ENCODE results near the gene SHMT1. TPM values are rescaled to one million over a fixed set of nuclear protein-coding genes. Genes with fewer than 3 reads are reported as not detected.

The SHMT1 gene
- total RNA-seq, 1 donor from 2014 or later: 33.1 TPM

DNA sequence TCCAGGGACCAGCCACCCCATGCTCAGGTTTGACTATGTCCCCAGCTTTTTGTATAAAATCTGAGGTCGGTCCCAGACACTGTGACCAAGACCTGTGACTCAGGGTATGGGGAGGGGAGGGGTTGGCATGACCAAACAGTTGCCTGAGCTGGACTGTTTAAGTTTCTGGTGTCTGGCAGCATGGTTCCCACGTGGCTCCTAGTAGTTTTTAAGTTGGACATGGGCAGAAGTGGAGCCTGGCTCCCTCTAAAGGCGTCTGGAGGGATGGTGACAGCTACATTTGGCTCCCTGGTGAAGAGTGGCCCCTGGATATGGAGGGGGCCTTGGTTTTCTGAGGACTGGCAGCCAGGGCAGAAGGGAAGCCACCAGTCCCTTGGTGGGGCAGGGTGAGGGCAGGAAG lies 40.3 kb downstream of the SHMT1 start:
- DNase-seq (no peak), ATAC-seq (no peak)
- H3K9me3 ChIP-seq: no peaks in the 10 kb centered on the region
- H3K36me3 ChIP-seq: peaks cover 93% of the 10 kb centered on the region
- TF ChIP-seq, protein P1, sequence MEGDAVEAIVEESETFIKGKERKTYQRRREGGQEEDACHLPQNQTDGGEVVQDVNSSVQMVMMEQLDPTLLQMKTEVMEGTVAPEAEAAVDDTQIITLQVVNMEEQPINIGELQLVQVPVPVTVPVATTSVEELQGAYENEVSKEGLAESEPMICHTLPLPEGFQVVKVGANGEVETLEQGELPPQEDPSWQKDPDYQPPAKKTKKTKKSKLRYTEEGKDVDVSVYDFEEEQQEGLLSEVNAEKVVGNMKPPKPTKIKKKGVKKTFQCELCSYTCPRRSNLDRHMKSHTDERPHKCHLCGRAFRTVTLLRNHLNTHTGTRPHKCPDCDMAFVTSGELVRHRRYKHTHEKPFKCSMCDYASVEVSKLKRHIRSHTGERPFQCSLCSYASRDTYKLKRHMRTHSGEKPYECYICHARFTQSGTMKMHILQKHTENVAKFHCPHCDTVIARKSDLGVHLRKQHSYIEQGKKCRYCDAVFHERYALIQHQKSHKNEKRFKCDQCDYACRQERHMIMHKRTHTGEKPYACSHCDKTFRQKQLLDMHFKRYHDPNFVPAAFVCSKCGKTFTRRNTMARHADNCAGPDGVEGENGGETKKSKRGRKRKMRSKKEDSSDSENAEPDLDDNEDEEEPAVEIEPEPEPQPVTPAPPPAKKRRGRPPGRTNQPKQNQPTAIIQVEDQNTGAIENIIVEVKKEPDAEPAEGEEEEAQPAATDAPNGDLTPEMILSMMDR (IDR thresholded peaks at IDR 0.05): no peak
- H3K4me1 ChIP-seq: peaks cover 35% of the 10 kb centered on the region
- H3K4me3 ChIP-seq: no peak overlapping the region
- no peaks in the 10 kb centered on the region for H3K27me3 ChIP-seq (ENCODE audit: low read depth)
- intact Hi-C loops (cut with DNase I): no loop called here
- H3K27ac ChIP-seq: no peak overlapping the region

DNA sequence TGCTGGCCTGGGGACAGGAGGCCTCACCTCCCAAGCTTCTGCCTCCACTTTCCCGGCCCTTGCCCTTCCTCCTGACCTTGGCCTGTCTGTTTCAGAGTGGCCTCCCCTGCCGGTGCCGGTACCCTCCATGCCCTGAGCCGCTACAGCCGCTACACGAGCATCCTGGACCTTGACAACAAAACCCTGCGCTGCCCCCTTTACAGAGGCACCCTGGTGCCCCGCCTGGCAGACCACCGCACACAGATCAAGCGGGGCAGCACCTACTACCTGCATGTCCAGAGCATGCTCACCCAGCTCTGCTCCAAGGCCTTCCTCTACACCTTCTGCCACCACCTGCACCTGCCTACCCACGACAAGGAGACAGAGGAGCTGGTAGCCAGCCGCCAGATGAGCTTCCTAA lies 40.8 kb downstream of the SHMT1 start:
- TF ChIP-seq, protein P1 (IDR thresholded peaks at IDR 0.05): no peak
- H3K4me3 ChIP-seq: no peak overlapping the region
- intact Hi-C loops (cut with DNase I): no loop called here
- peaks cover 40% of the 10 kb centered on the region for H3K4me1 ChIP-seq
- DNase-seq (no peak), ATAC-seq (no peak)
- no peak overlapping the region for H3K27ac ChIP-seq
- H3K36me3 ChIP-seq: peaks cover 93% of the 10 kb centered on the region
- H3K9me3 ChIP-seq: no peaks in the 10 kb centered on the region
- no peaks in the 10 kb centered on the region for H3K27me3 ChIP-seq (ENCODE audit: low read depth)

DNA sequence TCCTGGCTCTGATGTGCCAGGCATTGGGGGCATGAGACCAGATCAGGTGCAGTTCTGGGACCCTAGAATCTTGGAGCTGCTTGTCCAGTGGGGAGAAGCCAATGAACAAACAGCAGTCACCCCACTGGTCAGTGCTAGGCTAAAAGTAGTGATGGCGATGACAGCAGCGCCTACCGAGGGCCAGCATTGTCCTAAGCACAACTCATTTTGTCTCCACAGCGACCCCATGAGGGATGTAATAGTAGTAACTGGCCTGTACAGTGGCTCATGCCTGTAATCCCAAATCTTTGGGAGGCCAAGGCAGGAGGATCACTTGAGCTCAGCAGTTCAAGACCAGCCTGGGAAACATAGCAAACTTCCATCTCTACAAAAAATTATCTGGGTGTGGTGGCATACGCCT lies 42.0 kb downstream of the SHMT1 start:
- ATAC-seq: no peak
- intact Hi-C loops (cut with DNase I): no loop called here
- Histone ChIP-seq H3K4me3 (no peak overlapping the region), H3K27me3 (ENCODE audit: low read depth) (no peaks in the 10 kb centered on the region), H3K4me1 (peaks cover 52% of the 10 kb centered on the region), H3K9me3 (no peaks in the 10 kb centered on the region), H3K36me3 (peaks cover 93% of the 10 kb centered on the region), H3K27ac (no peak overlapping the region)
- TF ChIP-seq, protein P1 (IDR thresholded peaks at IDR 0.05): no peak
- DNase-seq: no peak

DNA sequence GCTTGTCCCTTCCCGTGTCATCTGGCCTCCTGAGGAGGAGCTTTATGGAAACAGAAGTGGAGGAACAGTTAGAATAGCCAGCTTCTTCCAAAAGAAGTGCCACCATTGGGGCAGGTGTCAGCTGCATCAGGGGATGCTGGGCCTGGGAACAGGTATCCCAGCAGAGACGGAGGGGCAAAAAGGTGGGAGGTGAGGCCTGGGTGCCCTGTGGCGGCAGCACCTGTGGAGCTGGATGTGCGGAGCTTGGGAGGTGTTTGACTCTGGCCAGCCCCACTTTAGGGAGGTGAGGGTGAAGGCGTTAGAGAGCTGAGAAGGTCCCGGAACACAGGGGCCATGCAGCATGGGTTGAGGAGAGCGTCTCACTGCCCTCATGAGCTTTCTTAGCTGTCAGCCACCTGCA lies 43.0 kb downstream of the SHMT1 start:
- ATAC-seq (no peak), DNase-seq (peak; percentile 28)
- no peaks in the 10 kb centered on the region for H3K9me3 ChIP-seq
- H3K27ac ChIP-seq: no peak overlapping the region
- intact Hi-C loops (cut with DNase I): no loop called here
- peaks cover 83% of the 10 kb centered on the region for H3K36me3 ChIP-seq
- no peak overlapping the region for H3K4me3 ChIP-seq
- peaks cover 57% of the 10 kb centered on the region for H3K4me1 ChIP-seq
- TF ChIP-seq, protein P1 (IDR thresholded peaks at IDR 0.05): no peak
- H3K27me3 ChIP-seq (ENCODE audit: low read depth): no peaks in the 10 kb centered on the region

DNA sequence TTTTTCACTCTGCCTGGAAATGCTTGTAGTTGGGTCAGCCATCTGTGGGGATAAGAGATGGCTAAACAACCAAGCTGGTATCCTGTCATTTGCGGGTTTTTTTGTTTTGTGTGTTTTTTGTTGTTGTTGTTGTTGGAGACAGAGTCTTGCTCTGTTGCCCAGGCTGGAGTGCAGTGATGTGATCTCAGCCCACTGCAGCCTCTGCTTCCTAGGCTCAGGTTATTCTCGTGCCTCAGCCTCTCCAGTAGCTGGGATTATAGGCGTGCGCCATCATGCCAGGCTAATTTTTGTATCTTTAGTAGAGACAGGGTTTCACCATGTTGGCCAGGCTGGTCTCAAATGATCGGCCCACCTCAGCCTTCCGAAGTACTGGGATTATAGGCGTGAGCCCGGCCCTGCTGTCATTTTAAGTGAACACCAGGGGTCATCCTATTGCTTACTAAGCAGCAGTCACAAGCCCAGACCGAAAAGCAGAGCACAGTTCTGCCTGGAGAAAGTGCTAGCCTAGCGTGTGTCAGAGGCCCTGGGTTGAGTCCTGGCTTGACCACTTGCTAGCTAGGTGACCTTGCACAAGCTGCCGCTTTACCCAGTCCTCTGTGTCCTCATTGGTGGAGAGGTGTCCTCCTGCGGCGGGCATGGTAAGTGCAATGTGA lies 43.6 kb downstream of the SHMT1 start:
- TF ChIP-seq, protein P1 (IDR thresholded peaks at IDR 0.05): no peak
- DNase-seq (no peak), ATAC-seq (no peak)
- H3K4me1 ChIP-seq: peaks cover 57% of the 10 kb centered on the region
- intact Hi-C loops (cut with DNase I): no loop called here
- no peaks in the 10 kb centered on the region for H3K27me3 ChIP-seq (ENCODE audit: low read depth)
- H3K36me3 ChIP-seq: peaks cover 78% of the 10 kb centered on the region
- no peak overlapping the region for H3K27ac ChIP-seq
- H3K4me3 ChIP-seq: peak overlapping the region; percentile 34
- H3K9me3 ChIP-seq: no peaks in the 10 kb centered on the region
